Stimulated activated CD4-positive, alpha-beta T cell treated with anti-CD3 and anti-CD28 coated beads, Interleukin-1b, Interleukin-23, amount 100 ng/mL, for 1 hour (primary cell): ENCODE results near the gene POLR1A.

Source experiments
- DNase-seq, 2 donors: peaks; one replicate each; pipeline ENCODE4 v3.0.0-alpha.2; 2020; ENCODE audit warnings: low read depth in 2 of 2

Gene POLR1A

GRCh38 chr2:86105252-86105968 lies at the start of gene POLR1A:
Gene POLR1A (minus strand): TSS chr2:86105886. CDS start chr2:86105776, 110 bp downstream.
- DNase-seq = peak; percentile 37 to 55

DNA sequence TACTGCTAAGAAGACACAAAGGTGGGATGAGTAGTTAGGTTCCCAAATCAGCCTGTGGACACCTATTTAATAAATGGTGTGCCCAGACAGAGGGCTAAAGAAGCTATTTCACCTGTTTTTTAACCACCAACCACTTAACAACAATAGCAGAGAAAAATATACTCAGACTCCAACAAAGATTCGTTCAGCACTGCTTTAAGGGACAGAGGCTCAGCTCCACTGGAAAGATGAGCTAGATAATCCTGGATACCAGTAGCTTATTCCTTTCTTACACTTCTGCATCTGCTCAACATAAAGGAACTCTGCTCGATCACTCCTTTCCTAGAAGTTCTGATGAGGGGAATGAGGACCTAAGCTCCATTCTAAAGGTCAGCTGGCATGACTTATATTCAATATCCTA lies 44.8 kb upstream of the POLR1A start:
- DNase-seq = no peak

DNA sequence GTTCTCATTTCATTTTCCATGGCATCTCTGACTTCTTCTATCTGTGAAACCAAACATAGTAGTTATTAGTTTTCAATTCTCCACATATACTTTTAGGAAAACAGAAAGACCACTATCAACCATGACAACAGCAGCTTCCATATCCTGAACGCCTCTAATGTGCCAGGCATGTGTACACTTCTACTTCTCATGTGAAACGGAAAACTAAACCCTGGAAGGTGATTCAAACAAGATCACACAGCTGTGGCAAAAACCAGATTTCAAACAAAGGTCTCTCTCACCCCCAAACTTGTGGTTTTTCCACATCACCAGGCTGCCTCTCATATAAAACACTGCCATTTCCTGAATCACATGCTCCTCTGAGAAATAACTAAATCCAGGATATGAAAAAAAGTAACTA lies 42.1 kb upstream of the POLR1A start:
- DNase-seq = no peak

DNA sequence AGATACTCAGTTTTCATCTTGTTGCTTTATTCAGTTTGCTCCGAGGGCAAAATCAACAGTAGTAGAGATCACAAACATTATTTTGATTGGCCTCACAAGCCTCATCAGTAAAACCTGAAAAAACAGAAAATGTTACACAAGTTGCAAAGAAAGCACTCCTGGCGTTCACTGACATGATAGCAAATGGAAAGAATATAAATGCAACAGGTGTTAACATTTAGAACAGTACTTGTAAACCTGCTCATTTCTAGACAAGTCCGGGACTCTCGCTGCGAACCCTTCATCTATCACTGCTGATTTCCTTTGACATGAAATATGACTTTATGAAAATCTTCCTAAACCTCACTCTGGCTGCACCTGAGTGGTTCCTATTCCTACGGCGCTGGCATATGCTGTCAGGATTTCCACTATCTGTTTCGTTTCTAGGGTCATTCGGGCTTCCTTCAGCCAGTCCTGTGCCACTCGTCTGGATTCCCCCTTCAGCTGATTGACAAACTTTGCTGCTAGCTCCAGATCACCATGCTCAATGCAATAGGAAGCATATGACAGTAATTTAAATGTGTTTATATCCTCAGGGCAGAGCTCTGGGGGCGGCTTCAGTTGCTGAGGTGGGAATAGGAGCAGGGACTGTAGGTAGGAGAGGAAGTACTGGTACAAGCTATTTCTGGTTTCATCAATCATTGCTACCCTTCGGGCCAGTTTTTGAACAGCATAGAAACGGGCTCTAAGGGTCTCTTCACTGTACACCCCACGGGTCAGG lies 38.4 kb upstream of the POLR1A start:
- DNase-seq = no peak

- DNase-seq = no peak
These were observed 37.6 kb upstream of the POLR1A start for GRCh38 chr2:86143307-86143706.

DNA sequence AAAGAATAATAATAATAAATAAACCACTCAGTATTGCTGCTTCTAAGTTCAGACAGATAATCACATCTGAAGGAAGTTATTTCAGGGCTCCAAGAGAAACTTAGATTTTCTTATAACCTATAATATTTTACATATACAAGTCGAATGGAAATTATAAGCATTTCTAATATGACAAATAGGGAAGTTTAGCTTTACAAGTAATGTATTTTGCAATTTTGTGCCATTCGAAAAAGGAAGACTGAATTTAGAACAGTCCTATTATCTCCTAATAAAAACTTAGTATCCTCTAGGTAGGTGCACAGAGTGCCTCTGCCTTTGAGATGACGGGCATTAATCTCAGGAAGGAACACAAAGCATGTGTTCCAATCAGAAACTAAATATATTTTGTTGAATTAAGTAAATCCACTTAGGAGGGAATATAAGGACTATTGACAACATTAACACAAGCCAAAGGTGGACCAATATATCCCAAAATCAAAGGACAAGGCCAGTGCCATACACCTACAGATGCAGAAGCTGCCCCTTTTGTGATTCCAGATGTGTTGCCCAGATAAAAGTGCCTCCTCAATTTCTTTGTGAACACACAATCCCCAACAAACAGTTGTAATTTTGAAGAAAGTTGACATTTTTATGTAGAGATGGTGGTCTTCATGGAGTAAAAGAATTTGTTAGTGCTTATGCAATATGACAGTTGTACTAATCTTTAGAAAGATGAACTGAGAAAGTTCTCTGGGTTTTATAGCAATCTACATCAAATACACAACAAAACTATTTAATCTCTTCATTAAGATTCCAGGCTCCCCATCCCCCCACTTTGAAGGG lies 37.0 kb upstream of the POLR1A start:
- DNase-seq = no peak

- DNase-seq = no peak
These were observed 35.3 kb upstream of the POLR1A start for GRCh38 chr2:86140969-86141392.

DNA sequence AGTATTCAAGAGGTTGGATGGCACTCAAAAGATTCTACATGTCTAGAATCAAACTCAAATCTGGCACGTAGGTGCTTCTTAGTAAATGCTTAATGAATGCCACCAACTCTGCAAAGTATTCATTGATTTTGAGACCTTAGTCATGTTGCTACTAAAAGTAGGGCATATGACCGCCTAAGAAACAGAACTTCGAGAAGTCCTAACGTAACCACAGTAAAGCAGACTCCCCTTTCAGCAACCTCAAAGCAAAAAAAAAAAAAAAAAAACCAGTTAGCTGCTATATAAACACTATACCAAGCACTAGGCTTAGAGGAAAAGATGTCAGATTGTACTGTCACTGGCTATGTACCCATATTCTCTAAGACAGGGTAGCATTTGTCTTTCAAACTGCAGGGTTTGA lies 34.3 kb upstream of the POLR1A start:
- no peak for DNase-seq

DNA sequence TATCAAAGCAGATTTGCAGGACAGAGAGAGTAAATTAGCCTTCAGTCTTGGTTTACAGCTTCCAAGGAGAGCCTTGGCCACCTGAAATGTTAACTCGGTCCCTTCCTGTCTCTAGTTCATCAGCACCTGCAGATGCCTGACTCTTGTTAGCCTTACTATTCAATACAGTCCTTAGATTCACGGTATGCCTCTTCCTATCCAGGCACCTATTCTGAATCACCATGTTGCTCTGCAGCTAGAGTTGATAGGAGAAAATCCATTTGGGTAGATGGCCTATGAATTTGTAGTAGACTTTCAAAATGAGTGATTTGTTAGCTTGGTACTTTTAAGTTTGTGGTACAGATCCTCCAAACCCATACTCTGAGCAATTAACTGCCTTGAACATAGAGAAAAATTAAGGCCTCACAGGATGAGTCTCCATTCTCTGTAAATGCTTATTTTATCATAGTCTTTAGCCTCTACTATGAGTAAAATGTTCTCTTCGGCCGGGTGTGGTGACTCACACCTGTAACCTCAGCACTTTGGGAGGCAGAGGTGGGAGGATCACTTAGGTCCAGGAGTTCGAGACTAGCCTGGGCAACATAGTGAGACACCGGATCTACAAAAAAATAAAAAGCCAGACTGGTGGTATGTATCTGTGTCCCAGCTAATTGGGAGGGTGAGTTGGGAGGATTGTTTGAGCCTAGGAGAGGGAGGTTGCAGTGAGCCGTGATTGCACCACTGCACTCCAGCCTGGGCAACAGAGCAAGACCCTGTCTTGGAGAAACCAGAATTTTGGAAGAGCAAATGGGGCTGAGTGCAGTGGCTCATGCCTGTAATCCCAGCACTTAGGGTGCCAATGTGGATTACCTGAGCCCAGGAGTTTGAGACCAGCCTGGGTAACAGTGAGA lies 33.3 kb upstream of the POLR1A start:
- no peak for DNase-seq

DNA sequence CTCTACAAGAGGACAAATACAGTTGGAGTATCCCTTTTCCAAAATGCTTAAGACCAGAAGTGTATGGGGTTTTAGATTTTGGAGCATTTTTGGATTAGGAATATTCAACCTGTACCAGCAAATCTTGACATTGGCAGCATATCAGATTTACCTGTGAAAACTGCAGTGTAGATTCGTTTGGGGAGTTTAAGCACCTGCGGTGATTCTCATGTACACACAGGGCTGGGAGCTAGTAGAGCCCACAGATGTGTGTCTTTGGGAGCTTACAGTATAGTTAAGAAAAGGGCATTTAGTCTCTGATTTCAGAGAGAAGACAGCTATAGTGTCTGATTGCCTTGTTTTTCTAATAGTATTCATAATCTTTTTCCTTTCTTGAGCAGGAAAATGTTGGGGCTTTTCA lies 30.5 kb upstream of the POLR1A start:
- DNase-seq = no peak

DNA sequence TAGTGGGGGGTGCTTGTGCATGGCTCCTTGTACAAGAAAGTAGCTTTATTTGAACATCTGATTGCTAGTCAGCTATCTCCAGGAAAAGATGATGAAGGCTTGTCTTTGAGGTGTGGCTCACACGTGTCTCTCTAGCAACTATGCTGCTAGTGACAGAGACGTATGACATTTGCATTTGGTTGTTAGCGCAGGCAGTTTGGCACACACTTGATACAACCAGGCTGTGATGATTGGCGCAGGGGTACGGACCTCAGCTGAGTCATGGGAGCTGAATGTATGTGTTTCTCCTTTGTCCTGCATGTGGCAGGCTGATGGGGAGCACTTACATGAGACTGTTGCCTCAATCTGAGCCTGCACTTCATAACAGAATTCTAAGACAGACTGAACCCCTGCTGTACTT lies 30.0 kb upstream of the POLR1A start:
- DNase-seq = no peak

DNA sequence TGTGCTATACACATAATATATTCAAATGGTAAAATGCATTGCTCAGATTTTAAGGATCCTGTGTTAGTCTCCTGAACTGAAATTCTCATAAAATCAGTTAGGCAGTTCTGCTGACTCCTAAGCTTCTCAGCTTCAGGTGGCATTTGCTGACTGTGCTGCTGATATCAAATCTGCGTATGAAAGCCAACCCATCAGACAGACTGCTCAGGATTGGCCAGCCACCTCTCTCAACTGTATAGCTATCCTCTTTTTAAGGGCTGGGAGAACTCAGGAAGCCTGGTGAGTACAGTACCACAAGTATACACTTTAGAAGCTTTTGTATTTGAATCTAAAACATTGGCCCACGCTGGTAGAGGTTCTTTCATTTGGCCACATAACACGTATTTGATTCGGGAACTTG lies 29.0 kb upstream of the POLR1A start:
- no peak for DNase-seq

DNA sequence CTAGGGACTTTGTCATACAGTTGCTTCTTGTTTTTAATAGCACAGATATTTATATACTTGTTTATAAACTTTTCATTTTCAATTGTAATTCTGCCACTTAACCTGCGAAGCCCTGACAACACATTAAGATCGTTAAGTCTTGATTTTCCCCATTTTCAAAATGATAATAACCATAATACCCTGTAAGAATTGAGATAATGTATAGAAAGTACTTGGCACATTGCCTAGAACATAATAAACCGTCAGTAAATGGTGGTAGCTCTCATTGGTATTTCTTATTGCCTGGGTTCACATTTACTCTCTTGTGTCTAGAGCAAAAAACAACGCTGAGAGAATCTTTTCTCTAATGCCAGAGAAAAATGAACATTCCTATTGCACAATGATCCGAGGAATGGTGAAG lies 19.0 kb upstream of the POLR1A start:
- no peak for DNase-seq

DNA sequence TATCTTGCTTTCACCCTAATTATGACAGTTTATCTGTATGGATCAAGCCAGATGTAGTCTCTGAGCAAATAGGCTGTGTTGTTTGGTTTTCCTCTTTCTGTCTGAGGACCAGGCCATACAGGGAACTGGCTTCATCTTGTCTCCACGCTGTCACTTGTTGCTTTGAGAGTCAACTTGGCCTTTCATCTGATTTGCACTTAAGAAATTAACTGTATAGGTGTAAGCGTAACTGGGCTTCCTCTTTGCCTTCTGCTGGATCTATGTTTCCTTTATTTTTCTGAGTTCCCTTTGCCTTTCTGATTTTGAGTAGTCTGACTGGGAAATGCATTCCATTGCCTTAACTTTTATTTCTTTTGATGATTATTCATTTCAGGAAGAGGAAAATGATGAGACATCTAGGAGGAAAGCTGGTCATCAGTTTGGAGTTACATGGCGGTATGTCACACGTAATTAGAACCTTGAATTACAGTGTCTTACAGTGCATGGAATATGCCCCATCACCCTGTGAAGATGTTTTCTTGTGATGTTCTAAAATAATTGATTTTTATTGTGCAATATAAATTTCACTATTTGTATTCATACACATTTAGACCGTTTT lies 17.7 kb upstream of the POLR1A start:
- no peak for DNase-seq

GRCh38 chr2:86118130-86118529 lies 12.4 kb upstream of the POLR1A start:
- DNase-seq = no peak

DNA sequence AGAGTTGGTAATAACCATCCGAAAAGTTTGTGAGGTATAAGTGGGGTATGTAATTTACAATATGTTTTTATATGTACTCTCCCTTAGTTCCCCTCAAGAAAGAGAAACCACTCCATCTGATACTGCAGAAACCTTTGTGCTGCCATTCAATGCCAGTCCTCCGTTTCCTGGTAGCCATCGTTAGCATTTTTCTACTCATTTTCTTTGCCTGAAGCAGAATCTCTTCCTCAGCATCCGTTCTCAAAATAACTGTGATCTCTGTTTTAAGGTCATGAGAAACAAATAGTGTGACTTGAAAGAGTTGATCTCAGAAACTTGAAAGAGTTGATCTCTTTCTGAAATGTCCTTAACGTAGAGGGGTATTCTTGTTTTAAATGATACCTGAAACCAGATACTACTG lies 1.3 kb upstream of the POLR1A start:
- DNase-seq = no peak

DNA sequence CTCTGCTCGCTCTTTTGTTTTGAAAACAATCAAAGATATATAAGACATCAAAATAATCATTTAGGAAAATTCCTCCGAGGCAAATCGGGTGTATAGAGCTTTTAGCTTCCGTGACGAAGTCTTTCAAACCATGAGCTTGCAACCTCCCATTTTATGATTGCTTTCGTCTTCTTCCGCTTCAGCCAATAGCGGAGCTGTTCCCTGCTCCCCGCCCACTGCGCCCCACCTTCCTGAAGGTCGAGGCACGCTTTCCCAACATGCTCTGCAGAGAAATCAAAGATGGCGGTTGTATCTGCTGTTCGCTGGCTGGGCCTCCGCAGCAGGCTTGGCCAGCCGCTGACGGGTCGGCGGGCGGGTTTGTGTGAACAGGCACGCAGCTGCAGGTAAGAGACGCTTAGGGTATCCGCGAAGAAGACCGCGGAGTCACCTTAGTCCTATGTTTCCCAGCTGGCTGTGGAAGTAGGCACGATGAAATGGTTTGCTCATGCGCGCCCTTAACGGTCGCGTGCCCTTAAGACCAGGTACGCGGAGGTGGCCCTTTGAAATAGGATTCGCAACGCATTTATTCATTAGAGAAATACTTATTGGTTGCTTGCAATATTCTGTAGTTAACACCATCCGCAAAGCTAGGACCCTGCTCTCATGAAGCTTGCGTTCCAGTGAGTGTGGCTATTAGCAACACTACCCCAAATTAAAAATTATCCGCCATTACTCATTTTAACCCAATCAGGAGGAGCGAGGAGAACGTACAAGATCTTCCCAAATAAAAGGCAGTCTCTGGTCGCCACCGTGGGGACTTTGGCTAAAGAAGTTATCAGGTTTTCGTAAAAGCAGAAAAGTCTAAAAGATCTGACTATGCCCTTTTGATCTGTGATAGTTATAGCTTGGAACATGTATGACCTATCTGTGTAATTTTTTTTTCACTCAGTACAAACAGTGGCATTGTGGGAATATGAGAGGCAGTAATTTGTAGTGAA lies 571 bp upstream of the POLR1A start, which contains the start of gene PTCD3:
TSS of gene PTCD3 (plus strand) at position 267 of the 977 bp plus-strand sequence. CDS start at position 280, 13 bp downstream.
- peak; percentile 79 to 85 for DNase-seq

- DNase-seq = no peak
These were observed 3.5 kb downstream of the POLR1A start for GRCh38 chr2:86102157-86102556.

- DNase-seq = no peak
These were observed 7.8 kb downstream of the POLR1A start for GRCh38 chr2:86097913-86098312.
